ENCODE results near the gene AADACL3.
"Not testable (repeated sequence)": the region's sequence is repeated elsewhere in the genome, so short reads cannot be mapped to it uniquely, and the experiment has no call there.

Gene AADACL3

GRCh38 chr1:12717301-12717838 lies 1.5 kb downstream of the AADACL3 start:
- DNase-seq: no peak

DNA sequence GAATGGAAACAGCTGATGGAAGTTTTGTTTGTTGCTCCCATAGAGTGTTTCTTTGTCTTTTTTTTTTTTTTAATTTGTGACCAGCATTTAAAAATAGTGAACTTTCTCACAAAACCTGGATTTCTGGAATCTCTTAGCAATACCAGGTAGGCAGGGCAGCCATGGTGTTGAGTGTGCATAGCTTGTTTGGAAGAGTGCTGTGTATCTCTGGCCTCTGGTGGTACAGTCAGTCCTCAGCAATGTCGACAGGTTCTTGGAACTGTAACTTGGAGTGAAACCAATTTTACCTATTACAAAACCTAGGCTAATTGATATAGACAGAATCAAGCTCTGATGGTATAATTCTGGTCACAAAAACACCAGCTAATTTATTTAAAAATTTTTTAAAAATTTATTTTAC lies 6.7 kb downstream of the AADACL3 start:
- no peak for DNase-seq

- DNase-seq: no peak
These were observed 12.5 kb downstream of the AADACL3 start for GRCh38 chr1:12728391-12728790.

DNA sequence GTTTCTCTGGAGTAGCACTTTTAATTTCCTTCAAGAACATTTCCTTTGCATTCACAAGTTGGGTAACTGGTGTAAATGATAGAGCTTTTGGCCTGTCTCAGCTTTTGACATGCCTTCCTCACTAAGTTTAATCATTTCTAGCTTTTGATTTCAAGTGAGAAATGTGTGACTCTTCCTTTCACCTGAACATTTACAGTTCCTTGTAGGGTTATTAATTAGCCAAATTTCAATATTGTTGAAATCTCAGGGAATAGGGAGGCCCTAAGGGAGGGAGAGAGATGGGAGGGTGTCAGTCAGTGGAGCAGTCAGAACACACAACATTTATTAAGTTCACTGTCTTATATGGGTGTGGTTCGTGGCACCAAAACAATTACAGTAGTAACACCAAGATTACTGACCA lies 14.2 kb downstream of the AADACL3 start:
- no peak for DNase-seq

- not testable (repeated sequence) for DNase-seq
These were observed 15.2 kb downstream of the AADACL3 start for GRCh38 chr1:12731084-12731483.

DNA sequence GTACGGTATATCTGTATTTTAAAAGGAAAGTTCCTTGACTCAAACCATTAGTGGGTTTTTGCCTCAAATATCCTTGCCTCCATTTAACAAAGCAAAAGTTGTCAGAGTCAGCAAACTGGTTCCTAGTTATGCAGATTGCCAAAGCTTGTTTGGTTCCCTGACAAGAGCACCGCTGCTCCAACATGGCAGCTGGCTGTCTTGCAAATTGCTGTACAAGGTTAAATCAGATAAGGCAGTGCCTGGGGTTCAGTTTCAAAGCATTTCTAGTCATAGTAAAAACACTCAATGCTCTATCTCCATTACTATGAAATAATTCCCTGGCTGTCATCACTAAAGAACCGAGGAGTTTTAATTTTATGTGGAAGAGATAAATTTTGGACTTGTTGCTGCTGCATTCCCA lies 18.7 kb downstream of the AADACL3 start:
- DNase-seq: no peak

DNA sequence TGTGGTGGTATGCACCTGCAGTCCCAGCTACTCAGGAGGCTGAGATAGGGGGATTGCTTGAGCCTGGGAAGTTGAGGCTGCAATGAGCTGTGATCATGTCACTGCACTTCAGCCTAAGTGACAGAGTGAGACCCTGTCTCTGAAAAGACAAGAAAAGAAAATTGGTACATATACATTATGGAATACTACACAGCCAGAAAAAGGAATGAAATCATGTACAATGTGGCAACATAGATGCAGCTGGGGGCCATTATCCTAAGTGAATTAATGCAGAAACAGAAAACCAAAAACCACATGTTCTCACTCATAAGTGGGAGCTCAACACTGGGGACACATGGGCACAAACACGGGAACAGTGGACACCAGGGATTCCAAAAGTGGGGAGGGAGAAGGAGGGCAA lies 23.0 kb downstream of the AADACL3 start:
- DNase-seq: no peak

GRCh38 chr1:12739613-12740012 lies 23.7 kb downstream of the AADACL3 start:
- DNase-seq: no peak

- no peak for DNase-seq
These were observed 26.0 kb downstream of the AADACL3 start for GRCh38 chr1:12741946-12742345.

GRCh38 chr1:12745126-12745991 lies 29.4 kb downstream of the AADACL3 start:
- no peak for DNase-seq

- no peak for DNase-seq
These were observed 30.0 kb downstream of the AADACL3 start, which contains the start of gene CFAP107 for GRCh38 chr1:12745992-12746323. CFAP107 (plus strand) TSS chr1:12746200; CDS start chr1:12746431, 231 bp downstream.

DNA sequence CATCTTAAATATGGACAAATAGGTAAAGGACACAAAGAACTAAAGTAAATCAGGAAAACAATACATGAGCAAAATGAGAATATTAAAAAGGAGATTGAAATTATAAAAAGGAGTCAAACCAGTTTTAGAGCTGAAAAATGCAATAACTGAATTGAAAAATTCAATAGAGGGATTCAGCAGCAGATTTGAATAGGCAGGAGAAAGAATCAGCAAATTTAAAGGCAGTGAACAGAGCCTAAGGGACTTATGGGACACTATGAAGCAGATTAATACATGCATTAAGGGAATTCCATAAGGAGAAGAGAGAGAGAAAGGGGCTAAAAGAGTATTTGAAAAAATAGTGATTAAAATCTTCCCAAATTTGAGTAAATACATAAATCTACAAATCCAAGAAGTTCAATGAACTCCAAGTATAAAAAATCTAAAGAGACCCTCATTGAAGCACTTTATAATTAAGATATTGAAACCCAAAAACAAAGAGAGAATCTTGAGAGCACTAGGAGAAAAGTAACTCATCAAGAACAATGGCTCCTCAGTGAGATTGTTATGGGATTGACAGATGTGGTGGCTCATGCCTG lies 33.0 kb downstream of the AADACL3 start:
- no peak for DNase-seq

DNA sequence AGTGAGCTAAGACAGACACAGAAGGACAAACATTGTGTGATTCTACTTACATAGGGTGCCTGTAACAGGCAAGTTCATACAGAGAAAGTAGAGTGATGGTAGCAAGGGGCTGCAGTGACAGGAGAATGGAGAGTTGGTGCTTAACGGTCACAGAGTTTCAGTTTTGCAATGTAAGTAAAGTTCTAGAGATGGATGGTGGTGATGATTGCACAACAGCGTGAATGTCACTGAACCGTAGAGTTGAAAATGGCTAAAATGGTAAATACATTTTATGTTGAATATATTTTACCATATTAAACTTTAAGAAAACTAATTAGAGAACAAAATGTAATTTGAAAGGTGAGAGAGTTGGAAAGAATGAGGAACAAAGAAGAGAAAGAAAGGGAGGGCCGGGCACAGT lies 38.8 kb downstream of the AADACL3 start:
- no peak for DNase-seq

- DNase-seq: no peak
These were observed 40.4 kb downstream of the AADACL3 start for GRCh38 chr1:12756273-12756672.

- DNase-seq: no peak
These were observed 41.0 kb downstream of the AADACL3 start for GRCh38 chr1:12756768-12757413.

DNA sequence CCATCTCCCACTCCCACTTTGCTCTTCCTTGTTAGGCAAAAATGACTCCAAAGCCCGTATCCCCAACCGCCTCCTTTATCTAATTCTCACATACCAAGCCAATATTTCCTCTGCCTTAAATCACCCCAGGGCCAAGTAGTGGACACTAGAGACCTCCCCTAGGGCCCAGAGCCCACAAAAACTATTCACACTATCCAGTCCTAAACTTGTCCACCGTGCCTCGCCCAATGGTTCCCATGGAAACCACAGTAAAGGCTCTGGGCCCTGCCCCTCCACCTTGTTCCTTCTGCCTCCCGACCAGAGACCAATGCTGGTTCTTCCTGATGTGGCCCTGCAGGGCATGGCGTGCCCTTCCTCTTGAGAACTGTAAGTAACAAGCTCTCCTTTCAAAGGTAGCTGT lies 41.9 kb downstream of the AADACL3 start:
- no peak for DNase-seq

DNA sequence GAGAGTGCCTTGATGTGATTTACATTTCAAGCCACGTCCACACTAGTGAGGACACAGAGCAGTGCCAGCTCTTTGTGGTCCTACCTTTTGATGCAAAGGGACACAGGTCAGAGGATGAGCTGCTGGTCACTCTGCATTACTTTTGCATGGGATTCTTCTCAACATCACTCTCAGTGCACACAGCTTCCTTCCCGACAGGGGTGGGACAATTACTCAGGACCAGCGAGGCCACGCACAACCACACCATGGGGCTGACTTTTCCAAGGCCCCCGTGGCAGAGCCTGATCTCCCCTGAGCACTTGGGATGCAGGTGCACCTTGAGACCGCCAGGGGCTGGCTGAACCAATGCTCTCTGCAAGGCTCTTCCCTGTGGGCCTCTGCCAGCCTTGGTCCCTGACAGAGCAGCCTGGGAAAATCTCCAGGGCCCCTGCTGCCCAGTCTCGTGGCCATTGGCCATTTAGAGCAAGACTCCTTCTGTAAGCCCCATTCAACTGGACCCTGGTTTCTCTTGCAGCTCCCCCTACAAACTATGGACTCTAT lies 44.4 kb downstream of the AADACL3 start:
- DNase-seq: no peak

- no peak for DNase-seq
These were observed 45.9 kb downstream of the AADACL3 start for GRCh38 chr1:12761781-12762180.

GRCh38 chr1:12762766-12763165 lies 46.9 kb downstream of the AADACL3 start:
- no peak for DNase-seq

- no peak for DNase-seq
These were observed 47.6 kb downstream of the AADACL3 start for GRCh38 chr1:12763479-12763878.

GRCh38 chr1:12764016-12764415 lies 48.1 kb downstream of the AADACL3 start:
- DNase-seq: no peak

DNA sequence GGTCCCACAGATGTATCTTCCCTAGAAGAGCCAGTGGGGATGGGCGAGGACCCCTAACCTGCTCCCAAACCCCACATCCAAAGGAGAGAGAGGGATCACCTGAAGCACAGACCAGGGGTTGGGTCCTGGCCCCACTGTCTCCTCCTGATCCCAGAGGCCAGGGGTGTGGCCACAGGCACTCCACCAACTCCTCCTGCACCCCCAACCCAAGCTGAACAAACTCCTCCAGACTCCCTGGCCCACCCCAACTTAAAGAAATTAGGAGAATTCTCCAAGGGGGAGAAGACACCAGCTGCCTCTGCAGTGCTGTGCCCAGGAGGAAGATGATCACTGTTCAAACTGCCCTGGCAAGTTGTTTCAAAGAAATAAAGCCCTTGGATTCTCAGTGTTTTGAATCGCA lies 53.1 kb downstream of the AADACL3 start:
- DNase-seq: no peak

DNA sequence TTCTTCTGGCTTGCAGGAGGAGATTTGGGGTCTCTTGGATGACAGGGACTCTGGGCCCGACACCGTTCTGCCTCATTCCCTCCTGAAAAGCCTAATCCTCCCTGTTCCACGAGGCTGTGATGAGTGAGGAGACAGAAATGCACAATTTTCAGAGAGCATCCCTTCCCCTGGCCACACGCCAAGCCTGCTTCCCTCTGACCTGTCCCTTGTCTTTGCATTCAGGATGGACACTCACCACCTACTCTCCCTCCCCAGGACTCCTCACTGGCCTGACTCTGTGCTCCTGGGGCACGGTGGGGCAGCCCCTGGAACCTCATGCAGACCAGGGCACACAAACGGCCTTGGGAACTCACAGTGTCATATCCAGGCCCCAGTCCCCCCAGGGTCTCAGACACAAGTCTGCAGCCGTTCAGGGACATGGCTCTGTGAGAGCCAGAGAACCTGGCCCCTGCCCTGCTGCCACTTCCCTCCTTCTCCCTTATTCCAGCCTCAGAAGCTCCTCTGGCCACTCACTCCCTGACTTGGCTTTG lies 54.1 kb downstream of the AADACL3 start:
- DNase-seq: no peak

Measured in hippocampal formation (tissue), 2 donors.